ENCODE measurements around the gene GPRIN3.

Gene GPRIN3

GRCh38 chr4:89253935-89254334, 53.7 kb downstream of the GPRIN3 start:
- DNase-seq = no peak

- no peak for DNase-seq
Observed at GRCh38 chr4:89253311-89253710, 54.3 kb downstream of the GPRIN3 start.

- DNase-seq = no peak
Observed at GRCh38 chr4:89251396-89251795, 56.2 kb downstream of the GPRIN3 start.

- DNase-seq = no peak
Observed at GRCh38 chr4:89249716-89250361, 57.8 kb downstream of the GPRIN3 start.

GRCh38 chr4:89249313-89249712, 58.3 kb downstream of the GPRIN3 start:
- DNase-seq = no peak

GRCh38 chr4:89248879-89249281, 58.7 kb downstream of the GPRIN3 start:
- DNase-seq = no peak

- no peak for DNase-seq
Observed at GRCh38 chr4:89247951-89248350, 59.6 kb downstream of the GPRIN3 start.

GRCh38 chr4:89245459-89245858, 62.1 kb downstream of the GPRIN3 start:
- no peak for DNase-seq

GRCh38 chr4:89243733-89244252, 63.8 kb downstream of the GPRIN3 start:
- no peak for DNase-seq

- peak; percentile 63 for DNase-seq
Observed at GRCh38 chr4:89242864-89243732, 64.5 kb downstream of the GPRIN3 start.

GRCh38 chr4:89242216-89242615, 65.4 kb downstream of the GPRIN3 start:
- DNase-seq = no peak

GRCh38 chr4:89230271-89230670, 77.3 kb downstream of the GPRIN3 start:
- DNase-seq = no peak

GRCh38 chr4:89226665-89227574, 80.7 kb downstream of the GPRIN3 start:
- peak; percentile 83 for DNase-seq

- no peak for DNase-seq
Observed at GRCh38 chr4:89222170-89222569, 85.4 kb downstream of the GPRIN3 start.

- DNase-seq = no peak
Observed at GRCh38 chr4:89221167-89221867, 86.3 kb downstream of the GPRIN3 start.

- DNase-seq = no peak
Observed at GRCh38 chr4:89218587-89218986, 89.0 kb downstream of the GPRIN3 start.

GRCh38 chr4:89217604-89218003, 90.0 kb downstream of the GPRIN3 start:
- DNase-seq = no peak

GRCh38 chr4:89216866-89217265, 90.7 kb downstream of the GPRIN3 start:
- DNase-seq = no peak

- DNase-seq = no peak
Observed at GRCh38 chr4:89216422-89216821, 91.2 kb downstream of the GPRIN3 start.

GRCh38 chr4:89215736-89216135, 91.9 kb downstream of the GPRIN3 start:
- no peak for DNase-seq

GRCh38 chr4:89214308-89214707, 93.3 kb downstream of the GPRIN3 start:
- DNase-seq = no peak

GRCh38 chr4:89213382-89213701, 94.3 kb downstream of the GPRIN3 start:
- DNase-seq = no peak
